Karpas-422 (cell line): Measurements from ENCODE around the gene EXOSC7. TPM values are rescaled to one million over a fixed set of nuclear protein-coding genes. Genes with fewer than 3 reads are reported as not detected.
A peak's percentile ranks its signal among the peaks of the same experiment; 100 is the strongest.
"Not testable (repeated sequence)": the region's sequence is repeated elsewhere in the genome, so short reads cannot be mapped to it uniquely, and the experiment has no call there.

ENCODE experiments used
- DNase-seq: peaks from one replicate; pipeline ENCODE4 v3.0.0-alpha.2; 2015
- H2AFZ ChIP-seq: fragments of 200-600 bp; sonication (generic); 2 replicates; pipeline ENCODE4 v1.6.1; 2014; ENCODE audit warnings: antibody characterized with exemption, low read length, mixed read lengths
- H3K27ac ChIP-seq: fragments of 200-600 bp; sonication (generic); 2 replicates; pipeline ENCODE4 v1.5.1; 2014; ENCODE audit warnings: mild to moderate bottlenecking, low read length, moderate library complexity
- H3K27me3 ChIP-seq: fragments of 200-600 bp; sonication (generic); 2 replicates; pipeline ENCODE4 v1.6.1; 2014; ENCODE audit warnings: low read length, mixed read lengths
- H3K36me3 ChIP-seq: fragments of 200-600 bp; sonication (generic); 2 replicates; pipeline ENCODE4 v1.6.1; 2014; ENCODE audit warnings: low read length, mixed read lengths; ENCODE audit not compliant: insufficient read depth
- H3K4me1 ChIP-seq: fragments of 200-600 bp; sonication (generic); 2 replicates; pipeline ENCODE4 v1.6.1; 2014; ENCODE audit warnings: mild to moderate bottlenecking, low read length, mixed read lengths
- H3K4me2 ChIP-seq: fragments of 200-600 bp; sonication (generic); 2 replicates; pipeline ENCODE4 v1.6.1; 2014; ENCODE audit warnings: low read length, low read depth, mild to moderate bottlenecking; ENCODE audit not compliant: poor library complexity, severe bottlenecking
- H3K4me3 ChIP-seq: fragments of 200-600 bp; sonication (generic); 2 replicates; pipeline ENCODE4 v1.5.1; 2014; ENCODE audit warnings: mild to moderate bottlenecking, antibody characterized with exemption, low read length, mixed read lengths
- H3K79me2 ChIP-seq: fragments of 200-600 bp; sonication (generic); 2 replicates; pipeline ENCODE4 v1.6.1; 2014; ENCODE audit warnings: mild to moderate bottlenecking, low read length, mixed read lengths
- H3K9ac ChIP-seq: fragments of 200-600 bp; sonication (generic); 2 replicates; pipeline ENCODE4 v1.6.0; 2014; ENCODE audit warnings: low read length
- H3K9me2 ChIP-seq: fragments of 200-600 bp; sonication (generic), shearing (Covaris generic); replicated peaks from 2 replicates; pipeline ENCODE4 v1.6.0; 2014; ENCODE audit warnings: mild to moderate bottlenecking, low read length, moderate library complexity; ENCODE audit not compliant: insufficient read depth
- H3K9me3 ChIP-seq: fragments of 300-700, 200-600 bp; sonication (generic); 2 replicates; pipeline ENCODE4 v1.6.1; 2014; ENCODE audit warnings: low read length, mixed read lengths
- H4K20me1 ChIP-seq: fragments of 200-600 bp; sonication (generic); 2 replicates; pipeline ENCODE4 v1.6.1; 2014; ENCODE audit warnings: mild to moderate bottlenecking, antibody characterized with exemption, low read length, low read depth; ENCODE audit not compliant: insufficient read depth
- total RNA-seq: library from RNA; depleted of rRNA; stranded (reverse); fragments of >200 nt; shearing (Covaris generic); gene quantifications from 2 replicates; pipeline ENCODE4 v1.2.3, GENCODE V29; 2014; ENCODE audit warnings: low replicate concordance

Gene EXOSC7
- total RNA-seq, 1 experiment from 2014 or later: 67.1 TPM

DNA sequence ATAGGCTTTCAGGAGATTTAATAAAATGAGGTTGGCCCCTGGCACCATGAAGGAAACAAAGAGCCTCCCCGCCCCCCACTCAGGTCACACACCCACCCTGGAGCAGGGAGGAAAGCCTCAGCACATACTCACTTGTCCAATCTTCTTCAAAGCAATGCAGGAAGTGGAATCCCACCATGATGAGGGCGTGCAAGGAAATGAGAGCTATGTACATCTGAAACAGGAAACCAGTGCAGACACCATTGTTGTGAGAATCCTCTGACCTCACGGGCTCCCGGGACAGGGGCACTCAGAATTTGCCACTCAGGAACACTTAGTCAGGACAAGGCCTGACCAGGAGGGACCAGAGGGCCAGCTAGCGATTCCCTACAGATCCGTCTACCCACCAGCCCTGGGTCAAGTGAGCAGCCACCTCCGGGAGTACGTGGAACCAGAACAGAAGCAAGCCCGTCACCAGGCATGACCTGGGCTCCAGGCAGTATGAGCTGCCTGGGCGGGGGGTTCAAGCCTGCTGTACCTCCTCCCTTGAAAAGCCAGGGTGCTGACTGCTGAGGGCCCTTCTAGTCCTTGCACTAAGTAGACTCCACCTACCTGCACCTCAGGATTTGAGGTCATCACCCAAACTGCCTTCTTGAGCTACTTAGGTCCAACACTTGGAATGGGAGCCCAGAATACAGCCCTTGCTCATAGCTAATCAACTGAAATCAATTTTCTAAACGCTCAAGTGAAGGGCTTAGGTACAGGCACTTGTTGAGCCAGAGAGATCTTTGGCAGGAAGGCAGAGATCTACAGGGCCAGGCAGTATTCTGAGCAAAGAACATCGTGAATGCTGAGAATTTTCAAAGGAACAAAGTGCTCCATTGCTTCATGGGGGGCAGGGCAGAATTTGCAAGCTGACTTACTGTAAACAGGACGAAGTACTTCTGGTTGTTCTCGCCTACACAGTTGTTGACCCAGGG lies 42.8 kb upstream of the EXOSC7 start:
- H3K9me2 ChIP-seq: no peaks in the 10 kb centered on the region
- peaks cover 52% of the 10 kb centered on the region; the same call in 1 of the 2 replicates for H3K36me3 ChIP-seq
- H3K9me3 ChIP-seq: no peaks in the 10 kb centered on the region

DNA sequence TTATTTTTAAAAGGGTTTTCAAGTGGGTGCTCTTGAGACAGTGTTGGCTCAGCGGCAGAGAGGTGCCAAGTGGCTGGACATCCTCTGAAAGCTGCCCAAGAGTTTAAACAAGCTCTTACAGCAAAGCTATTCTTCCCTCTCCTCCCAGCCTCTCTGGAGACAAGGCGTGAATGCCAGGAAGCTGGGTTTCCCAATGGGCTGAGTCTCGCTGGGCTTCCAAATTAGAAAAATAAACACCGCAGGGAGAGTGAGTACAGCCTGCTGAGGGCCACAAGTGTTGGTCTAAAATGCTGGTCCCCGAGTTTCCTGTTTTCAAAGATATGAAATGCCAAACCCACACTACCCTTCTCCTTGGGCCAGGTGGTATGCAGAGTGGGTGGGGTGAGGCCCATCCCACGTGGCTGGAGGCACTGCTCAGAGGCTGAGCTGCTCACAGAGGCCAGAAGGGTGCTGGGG lies 36.4 kb upstream of the EXOSC7 start:
- Histone ChIP-seq H3K9ac (no peak overlapping the region), H3K36me3 (peaks cover 30% of the 10 kb centered on the region; the same call in 1 of the 2 replicates), H3K4me2 (no peak overlapping the region)

More for the DNA sequence above, 42.8 kb upstream of the EXOSC7 start:
- Histone ChIP-seq H3K27ac (no peak overlapping the region), H3K9ac (no peak overlapping the region), H4K20me1 (no peaks in the 10 kb centered on the region), H3K4me1 (no peaks in the 10 kb centered on the region), H3K4me3 (no peak overlapping the region), H3K27me3 (no peaks in the 10 kb centered on the region), H3K79me2 (peaks cover 29% of the 10 kb centered on the region), H2AFZ (no peak overlapping the region), H3K4me2 (no peak overlapping the region)
- DNase-seq: no peak

DNA sequence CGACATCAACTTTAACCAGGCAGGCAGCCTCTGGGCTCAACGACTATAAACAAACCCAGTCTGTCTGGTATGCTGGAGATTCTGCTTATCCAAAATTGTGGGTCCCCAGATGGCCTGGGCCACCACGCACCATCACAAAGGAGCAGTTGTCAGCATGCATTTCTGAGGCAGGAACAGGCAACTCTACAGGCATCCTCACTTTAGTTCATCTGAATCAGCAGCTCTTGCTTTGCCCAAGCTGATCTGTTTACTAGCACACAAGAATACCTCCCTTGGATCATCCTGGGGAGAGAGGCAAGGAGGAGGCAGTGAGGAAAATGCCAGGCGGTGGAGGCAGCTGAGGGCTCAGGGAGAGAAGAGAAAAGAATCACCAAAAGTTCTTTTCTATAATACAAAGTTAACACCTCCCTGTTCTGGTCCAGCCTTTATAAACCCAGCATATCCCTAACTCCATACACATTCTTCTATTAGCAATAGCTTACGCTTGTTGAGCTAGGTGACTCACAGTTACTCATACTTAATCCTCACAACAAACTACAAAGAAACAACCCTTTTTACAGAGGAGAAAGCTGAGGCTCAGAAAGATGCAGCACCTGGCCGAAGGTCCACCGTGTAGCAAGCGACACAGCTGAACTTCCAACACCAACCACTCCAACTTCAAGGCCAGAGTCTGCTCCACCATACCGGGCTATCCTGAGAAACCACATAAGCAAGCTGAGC lies 33.7 kb upstream of the EXOSC7 start:
- H3K36me3 ChIP-seq: peaks cover 37% of the 10 kb centered on the region; the same call in 1 of the 2 replicates
- H3K27ac ChIP-seq: no peak overlapping the region
- H4K20me1 ChIP-seq: no peaks in the 10 kb centered on the region
- no peak overlapping the region for H3K4me2 ChIP-seq
- no peaks in the 10 kb centered on the region for H3K4me1 ChIP-seq
- no peaks in the 10 kb centered on the region for H3K27me3 ChIP-seq
- no peaks in the 10 kb centered on the region for H3K9me2 ChIP-seq
- no peak overlapping the region for H3K4me3 ChIP-seq
- no peaks in the 10 kb centered on the region for H3K9me3 ChIP-seq
- no peak overlapping the region for H2AFZ ChIP-seq
- no peak for DNase-seq
- H3K9ac ChIP-seq: no peak overlapping the region
- peaks cover 79% of the 10 kb centered on the region for H3K79me2 ChIP-seq

More for the DNA sequence above, 36.4 kb upstream of the EXOSC7 start:
- no peaks in the 10 kb centered on the region for H3K9me3 ChIP-seq
- DNase-seq: no peak
- H3K79me2 ChIP-seq: peaks cover 73% of the 10 kb centered on the region
- H4K20me1 ChIP-seq: no peaks in the 10 kb centered on the region
- no peak overlapping the region for H3K4me3 ChIP-seq
- no peaks in the 10 kb centered on the region for H3K4me1 ChIP-seq
- no peaks in the 10 kb centered on the region for H3K27me3 ChIP-seq
- H3K27ac ChIP-seq: no peak overlapping the region
- no peak overlapping the region for H2AFZ ChIP-seq
- no peaks in the 10 kb centered on the region for H3K9me2 ChIP-seq

DNA sequence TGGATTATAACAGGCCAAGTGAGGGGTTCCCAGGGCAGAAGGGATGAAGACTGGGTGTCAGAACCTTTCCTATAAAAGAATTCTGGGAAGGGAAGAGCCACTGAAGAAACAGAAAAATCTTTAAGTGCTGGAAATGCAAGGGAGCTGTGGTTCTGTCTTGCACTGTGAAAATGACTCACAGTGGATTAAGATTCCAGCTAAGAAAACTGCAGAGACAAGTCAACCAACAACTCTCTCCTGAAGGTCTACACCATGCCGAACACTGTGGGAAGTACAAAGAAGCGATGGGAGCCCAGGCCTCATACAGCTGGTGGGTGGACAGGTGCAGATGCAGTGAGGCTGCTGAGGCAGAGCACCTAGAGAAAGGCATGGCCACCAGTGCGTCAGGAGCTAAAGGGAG lies 27.8 kb upstream of the EXOSC7 start:
- no peaks in the 10 kb centered on the region for H3K9me3 ChIP-seq
- H3K79me2 ChIP-seq: peaks cover 89% of the 10 kb centered on the region
- H2AFZ ChIP-seq: no peak overlapping the region
- H3K36me3 ChIP-seq: peaks cover 18% of the 10 kb centered on the region; the same call in 1 of the 2 replicates
- no peak for DNase-seq
- H4K20me1 ChIP-seq: no peaks in the 10 kb centered on the region
- H3K4me3 ChIP-seq: no peak overlapping the region
- H3K27me3 ChIP-seq: no peaks in the 10 kb centered on the region
- peaks cover 38% of the 10 kb centered on the region for H3K4me1 ChIP-seq
- H3K9ac ChIP-seq: no peak overlapping the region
- no peaks in the 10 kb centered on the region for H3K9me2 ChIP-seq
- H3K27ac ChIP-seq: no peak overlapping the region
- no peak overlapping the region for H3K4me2 ChIP-seq

DNA sequence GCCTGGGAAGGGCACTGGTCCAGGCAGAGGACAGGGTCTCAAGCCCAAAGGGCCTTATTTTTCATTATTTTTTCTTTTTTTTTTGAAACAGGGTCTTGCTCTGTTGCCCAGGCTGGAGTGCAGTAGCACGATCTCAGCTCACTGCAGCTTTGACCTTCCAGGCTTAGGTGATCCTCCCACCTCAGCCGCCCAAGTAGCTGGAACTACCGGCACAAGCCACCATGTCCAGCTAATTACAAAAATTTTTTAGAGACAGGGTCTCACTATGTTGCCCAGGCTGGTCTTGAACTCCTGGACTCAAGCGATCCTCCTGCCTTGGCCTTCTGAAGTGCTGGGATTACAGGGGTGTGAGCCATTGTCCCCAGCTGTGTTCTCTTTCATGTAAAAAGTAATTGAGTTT lies 26.3 kb upstream of the EXOSC7 start:
- peak overlapping the region; percentile 94; the same call in 1 of the 2 replicates for H3K27ac ChIP-seq
- peaks cover 99% of the 10 kb centered on the region for H3K79me2 ChIP-seq

DNA sequence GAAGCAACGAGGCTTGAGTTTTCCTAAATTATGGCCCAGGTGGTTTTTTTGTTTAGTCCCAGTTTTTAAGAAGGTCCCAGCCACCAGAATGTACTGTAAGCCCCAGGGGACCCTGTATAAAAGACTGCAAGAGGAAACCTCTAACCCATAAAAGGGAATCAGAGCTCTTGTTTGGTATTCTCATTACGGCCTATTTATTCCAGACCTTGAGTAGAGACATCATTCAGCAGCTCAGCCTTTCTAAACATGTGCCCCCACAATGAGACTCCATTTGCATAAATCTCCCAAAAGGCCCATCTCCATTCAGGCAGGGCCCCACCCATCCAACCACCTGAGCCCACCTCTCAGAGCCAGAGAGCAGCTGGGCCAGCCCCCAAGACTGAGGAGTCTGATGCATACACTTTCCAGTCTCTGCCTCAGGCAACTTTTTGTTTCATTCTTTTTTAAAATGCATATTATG lies 25.7 kb upstream of the EXOSC7 start:
- Histone ChIP-seq H3K9ac (peak overlapping the region; percentile 51), H3K4me2 (peak overlapping the region; percentile 74), H3K79me2 (peaks cover 98% of the 10 kb centered on the region), H3K27ac (peak overlapping the region; percentile 94), H3K27me3 (no peaks in the 10 kb centered on the region), H3K36me3 (peaks cover 19% of the 10 kb centered on the region; the same call in 1 of the 2 replicates), H3K4me3 (no peak overlapping the region; the same call in 1 of the 2 replicates), H3K9me2 (no peaks in the 10 kb centered on the region), H2AFZ (no peak overlapping the region), H4K20me1 (no peaks in the 10 kb centered on the region), H3K9me3 (no peaks in the 10 kb centered on the region), H3K4me1 (peaks cover 58% of the 10 kb centered on the region)
- DNase-seq: peak; percentile 57

More for the DNA sequence above, 26.3 kb upstream of the EXOSC7 start:
- not testable (repeated sequence) for H3K9me2 ChIP-seq, H4K20me1 ChIP-seq, H3K4me3 ChIP-seq, H2AFZ ChIP-seq, DNase-seq, H3K9ac ChIP-seq, H3K4me2 ChIP-seq, H3K9me3 ChIP-seq, H3K27me3 ChIP-seq
- Histone ChIP-seq H3K4me1 (peaks cover 53% of the 10 kb centered on the region), H3K36me3 (peaks cover 21% of the 10 kb centered on the region; the same call in 1 of the 2 replicates)

DNA sequence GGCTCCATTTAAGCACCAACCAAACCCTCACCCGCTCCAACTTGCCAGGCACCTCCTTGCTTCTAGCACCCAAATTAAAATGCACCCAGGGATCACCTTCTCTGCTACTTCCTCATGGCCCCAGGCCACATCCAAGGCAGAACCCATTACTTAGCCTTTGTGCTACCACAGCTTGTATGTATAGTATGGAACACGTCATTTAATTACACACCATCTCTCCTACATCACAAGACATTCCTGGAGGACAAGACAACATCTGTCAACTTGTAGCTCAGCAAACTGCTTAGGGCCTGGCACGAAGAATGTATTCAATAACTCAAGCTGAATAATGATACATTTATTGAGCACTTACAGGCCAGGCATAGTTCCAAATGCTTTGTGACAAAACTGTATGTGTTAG lies 23.4 kb upstream of the EXOSC7 start:
- H3K79me2 ChIP-seq: peaks cover 96% of the 10 kb centered on the region
- H3K9ac ChIP-seq: no peak overlapping the region
- no peaks in the 10 kb centered on the region for H3K9me3 ChIP-seq
- peak overlapping the region; percentile 74 for H3K4me2 ChIP-seq
- peaks cover 82% of the 10 kb centered on the region for H3K4me1 ChIP-seq
- DNase-seq: no peak
- H2AFZ ChIP-seq: no peak overlapping the region
- H3K27me3 ChIP-seq: no peaks in the 10 kb centered on the region
- no peaks in the 10 kb centered on the region for H3K9me2 ChIP-seq
- H3K27ac ChIP-seq: peak overlapping the region; percentile 94; the same call in 1 of the 2 replicates
- H4K20me1 ChIP-seq: no peaks in the 10 kb centered on the region
- H3K4me3 ChIP-seq: no peak overlapping the region
- peaks cover 9% of the 10 kb centered on the region; the same call in 1 of the 2 replicates for H3K36me3 ChIP-seq
